PC-9 (cell line): ENCODE results near the gene PHPT1. TPM values are rescaled to one million over a fixed set of nuclear protein-coding genes. Genes with fewer than 3 reads are reported as not detected.

Source experiments
- BruUV-seq: library from RNA; stranded (reverse); fragments of 400-500 nt; replicated peaks from 2 replicates; lab custom pipeline; 2021; lab: Mats Ljungman, UMichigan
- CTCF ChIA-PET: fragments of 300-600 bp; sonication (Branson Sonifier 250); formaldehyde crosslinking; loops from one replicate; lab custom pipeline; 2022; ENCODE audit warnings: antibody characterized with exemption; lab: Charles Lee
- POLR2A ChIA-PET: fragments of 300-600 bp; sonication (Branson Sonifier 250); formaldehyde crosslinking; loops from one replicate; lab custom pipeline; 2022; ENCODE audit warnings: antibody characterized with exemption; ENCODE audit not compliant: unreplicated experiment; lab: Charles Lee
- DNase-seq, 2 experiments: peaks; one replicate each; pipeline versions ENCODE4 v3.0.0 to v3.0.0-alpha.2; 2015 to 2022; ENCODE audit warnings: mixed read lengths in 1 of 2
- H2AFZ ChIP-seq: fragments of 200-600 bp; sonication (generic); 2 replicates; pipeline ENCODE4 v1.8.1; 2017; ENCODE audit warnings: antibody characterized with exemption
- H3F3A ChIP-seq: fragments of 200-600 bp; sonication (generic); 2 replicates; pipeline ENCODE4 v1.8.1; 2017; ENCODE audit warnings: antibody characterized with exemption, mild to moderate bottlenecking, low read depth; ENCODE audit not compliant: insufficient read depth
- H3K27ac ChIP-seq: fragments of 200-600 bp; sonication (generic); 2 replicates; pipeline ENCODE4 v1.6.1; 2016; ENCODE audit warnings: mixed run types
- H3K27me3 ChIP-seq: fragments of 200-600 bp; sonication (generic); 2 replicates; pipeline ENCODE4 v1.6.1; 2016; ENCODE audit warnings: low read depth, mixed run types; ENCODE audit not compliant: insufficient read depth
- H3K36me3 ChIP-seq: fragments of 200-600 bp; sonication (generic); 2 replicates; pipeline ENCODE4 v1.6.1; 2016; ENCODE audit warnings: low read depth, mixed run types
- H3K4me1 ChIP-seq: fragments of 200-600 bp; sonication (generic); replicated peaks from 2 replicates; pipeline ENCODE4 v1.6.1; 2016; ENCODE audit warnings: mixed run types; ENCODE audit not compliant: insufficient read depth
- H3K4me2 ChIP-seq: fragments of 200-600 bp; sonication (generic); 2 replicates; pipeline ENCODE4 v1.6.1; 2017; ENCODE audit warnings: mixed run types
- H3K4me3 ChIP-seq: fragments of 200-600 bp; sonication (generic); 2 replicates; pipeline ENCODE4 v1.6.1; 2016; ENCODE audit warnings: mixed run types
- H3K79me2 ChIP-seq: fragments of 200-600 bp; sonication (generic); 2 replicates; pipeline ENCODE4 v1.6.1; 2017; ENCODE audit warnings: low read depth, mixed run types
- H3K9me2 ChIP-seq: fragments of 200-600 bp; sonication (generic); 2 replicates; pipeline ENCODE4 v1.8.1; 2017; ENCODE audit warnings: mild to moderate bottlenecking; ENCODE audit not compliant: insufficient read depth
- H3K9me3 ChIP-seq: fragments of 200-600 bp; sonication (generic); 2 replicates; pipeline ENCODE4 v1.8.1; 2016; ENCODE audit warnings: low read depth; ENCODE audit not compliant: insufficient read depth
- H4K20me1 ChIP-seq: fragments of 200-600 bp; sonication (generic); 2 replicates; pipeline ENCODE4 v1.8.1; 2017; ENCODE audit not compliant: insufficient read depth
- CTCF ChIP-seq: fragments of 200-600 bp; sonication (generic); conservative IDR thresholded peaks from 2 replicates; pipeline ENCODE4 v1.6.1; 2017; ENCODE audit warnings: mixed run types, antibody characterized with exemption, mild to moderate bottlenecking, moderate library complexity
- EZH2 ChIP-seq: fragments of 200-600 bp; sonication (generic); IDR thresholded peaks from 2 replicates; pipeline ENCODE4 v1.8.0; 2017; ENCODE audit warnings: antibody characterized with exemption, low read depth
- intact Hi-C: fragments of 100-400 bp; cut with micrococcal nuclease; formaldehyde crosslinking; loops from one replicate; pipeline ENCODE4 v1.10.0; 2022; ENCODE audit not compliant: unreplicated experiment
- total RNA-seq: library from RNA; stranded (reverse); gene quantifications from 2 replicates; pipeline ENCODE4 v1.2.3, GENCODE V29; 2021

PHPT1 gene
- total RNA-seq, 1 experiment from 2014 or later, result 112 TPM

GRCh38 chr9:136889858-136890257, 40.6 kb downstream of the PHPT1 start:
- Histone ChIP-seq H3K27me3 (no peaks in the 10 kb centered on the region), H3K9me3 (no peaks in the 10 kb centered on the region), H3K4me2 (no peak overlapping the region), H3K79me2 (peaks cover 81% of the 10 kb centered on the region), H3K27ac (no peak overlapping the region), H3K9me2 (no peaks in the 10 kb centered on the region), H4K20me1 (peaks cover 8% of the 10 kb centered on the region; the same call in 1 of the 2 replicates), H2AFZ (no peak overlapping the region), H3F3A (peaks cover 4% of the 10 kb centered on the region; the same call in 1 of the 2 replicates), H3K36me3 (no peaks in the 10 kb centered on the region), H3K4me3 (no peak overlapping the region), H3K4me1 (peaks cover 8% of the 10 kb centered on the region)
- ChIA-PET CTCF (no interaction called here), POLR2A (no interaction called here)
- no peak for TF ChIP-seq EZH2
- intact Hi-C loops, result no loop called here
- no TSS peak for BruUV-seq
- DNase-seq, result no peak

GRCh38 chr9:136890661-136891060, 41.5 kb downstream of the PHPT1 start:
- Histone ChIP-seq H2AFZ (no peak overlapping the region), H3K79me2 (peaks cover 81% of the 10 kb centered on the region), H3K4me3 (no peak overlapping the region), H3K4me1 (peaks cover 8% of the 10 kb centered on the region), H3K27me3 (no peaks in the 10 kb centered on the region), H3F3A (0 out of 2 replicates have a peak, but pooled peaks cover 4% of the 10 kb centered on the region), H3K36me3 (no peaks in the 10 kb centered on the region), H3K4me2 (no peak overlapping the region), H4K20me1 (peaks cover 8% of the 10 kb centered on the region; the same call in 1 of the 2 replicates), H3K9me2 (no peaks in the 10 kb centered on the region), H3K9me3 (no peaks in the 10 kb centered on the region), H3K27ac (no peak overlapping the region)
- CTCF ChIA-PET, result no interaction called here
- intact Hi-C loops, result no loop called here
- BruUV-seq, result no TSS peak
- TF ChIP-seq CTCF (no peak), EZH2 (no peak)
- DNase-seq, result no peak
- POLR2A ChIA-PET, result interaction anchor here (0.6 kb wide), 1 partner anchor 123 kb away, joined by 4 read pairs; no protein-coding TSS in a partner anchor

GRCh38 chr9:136896027-136896426, 46.8 kb downstream of the PHPT1 start:
- ChIA-PET POLR2A (no interaction called here), CTCF (no interaction called here)

More at GRCh38 chr9:136896027-136896426, 46.8 kb downstream of the PHPT1 start:
- Histone ChIP-seq H3K27ac (no peak overlapping the region), H3K9me2 (no peaks in the 10 kb centered on the region), H3K9me3 (no peaks in the 10 kb centered on the region), H3F3A (peaks cover 33% of the 10 kb centered on the region), H3K4me3 (no peak overlapping the region), H3K79me2 (peaks cover 37% of the 10 kb centered on the region), H3K4me2 (no peak overlapping the region), H4K20me1 (peaks cover 6% of the 10 kb centered on the region; the same call in 1 of the 2 replicates), H3K4me1 (peaks cover 18% of the 10 kb centered on the region), H3K36me3 (peaks cover 4% of the 10 kb centered on the region; the same call in 1 of the 2 replicates), H2AFZ (no peak overlapping the region), H3K27me3 (no peaks in the 10 kb centered on the region)
- intact Hi-C loops, result no loop called here
- no peak for DNase-seq
- BruUV-seq, result no TSS peak
- TF ChIP-seq EZH2, result no peak
- TF ChIP-seq CTCF, result no peak
